GM13976 (cell line): ENCODE measurements around the gene MAPK12.

Source experiments
- DNase-seq: peaks from one replicate; pipeline ENCODE4 v3.0.0; 2012; ENCODE audit warnings: low spot score
- in situ Hi-C: fragments of 300-500 bp; cut with MboI; formaldehyde crosslinking; loops from one replicate; pipeline ENCODE4 v1.12.0; 2022; ENCODE audit warnings: low sequenced_read_pairs, mixed read lengths, inconsistent platforms; ENCODE audit not compliant: unreplicated experiment
- TF ChIP-seq, protein P1 (sequence below): IDR thresholded peaks from 2 replicates; pipeline ENCODE4 v1.5.1; 2012; ENCODE audit warnings: borderline replicate concordance, mild to moderate bottlenecking; ENCODE audit not compliant: insufficient read depth; ENCODE audit errors: extremely low read depth, missing control alignments, control extremely low read depth

MAPK12 gene

DNA sequence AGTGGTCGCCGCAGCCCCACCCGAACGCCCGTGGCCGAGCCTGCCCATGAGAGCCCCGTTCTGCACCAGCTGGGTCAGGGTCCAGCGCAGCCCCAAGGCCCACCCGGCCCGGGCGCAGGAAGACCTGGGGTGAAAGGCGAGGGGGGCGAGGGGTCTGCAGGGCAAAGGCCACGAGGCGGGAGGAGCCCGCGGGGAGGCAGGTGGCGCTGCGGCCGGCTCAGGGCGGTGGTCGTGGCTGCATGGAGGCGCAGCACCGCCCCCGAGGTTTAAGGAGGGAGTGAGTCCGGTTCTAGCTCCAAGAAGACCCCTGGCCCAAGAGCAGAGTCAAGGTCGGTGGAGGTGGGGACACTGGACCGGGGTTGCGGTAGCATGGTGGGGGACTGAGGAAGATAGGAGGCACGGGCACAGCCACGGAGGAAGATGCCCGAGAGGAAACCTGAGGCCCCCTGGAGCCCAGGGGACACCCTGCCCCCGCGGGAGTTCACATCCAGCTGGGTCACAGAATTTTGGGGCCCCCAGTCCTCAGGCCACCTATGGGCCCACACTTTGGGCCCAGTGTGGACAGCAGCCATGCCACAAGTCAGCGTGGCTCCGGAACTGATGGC, 9.9 kb downstream of the MAPK12 start:
- TF ChIP-seq, protein P1, sequence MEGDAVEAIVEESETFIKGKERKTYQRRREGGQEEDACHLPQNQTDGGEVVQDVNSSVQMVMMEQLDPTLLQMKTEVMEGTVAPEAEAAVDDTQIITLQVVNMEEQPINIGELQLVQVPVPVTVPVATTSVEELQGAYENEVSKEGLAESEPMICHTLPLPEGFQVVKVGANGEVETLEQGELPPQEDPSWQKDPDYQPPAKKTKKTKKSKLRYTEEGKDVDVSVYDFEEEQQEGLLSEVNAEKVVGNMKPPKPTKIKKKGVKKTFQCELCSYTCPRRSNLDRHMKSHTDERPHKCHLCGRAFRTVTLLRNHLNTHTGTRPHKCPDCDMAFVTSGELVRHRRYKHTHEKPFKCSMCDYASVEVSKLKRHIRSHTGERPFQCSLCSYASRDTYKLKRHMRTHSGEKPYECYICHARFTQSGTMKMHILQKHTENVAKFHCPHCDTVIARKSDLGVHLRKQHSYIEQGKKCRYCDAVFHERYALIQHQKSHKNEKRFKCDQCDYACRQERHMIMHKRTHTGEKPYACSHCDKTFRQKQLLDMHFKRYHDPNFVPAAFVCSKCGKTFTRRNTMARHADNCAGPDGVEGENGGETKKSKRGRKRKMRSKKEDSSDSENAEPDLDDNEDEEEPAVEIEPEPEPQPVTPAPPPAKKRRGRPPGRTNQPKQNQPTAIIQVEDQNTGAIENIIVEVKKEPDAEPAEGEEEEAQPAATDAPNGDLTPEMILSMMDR = no peak
- no peak for DNase-seq
- in situ Hi-C loops = no loop called here

DNA sequence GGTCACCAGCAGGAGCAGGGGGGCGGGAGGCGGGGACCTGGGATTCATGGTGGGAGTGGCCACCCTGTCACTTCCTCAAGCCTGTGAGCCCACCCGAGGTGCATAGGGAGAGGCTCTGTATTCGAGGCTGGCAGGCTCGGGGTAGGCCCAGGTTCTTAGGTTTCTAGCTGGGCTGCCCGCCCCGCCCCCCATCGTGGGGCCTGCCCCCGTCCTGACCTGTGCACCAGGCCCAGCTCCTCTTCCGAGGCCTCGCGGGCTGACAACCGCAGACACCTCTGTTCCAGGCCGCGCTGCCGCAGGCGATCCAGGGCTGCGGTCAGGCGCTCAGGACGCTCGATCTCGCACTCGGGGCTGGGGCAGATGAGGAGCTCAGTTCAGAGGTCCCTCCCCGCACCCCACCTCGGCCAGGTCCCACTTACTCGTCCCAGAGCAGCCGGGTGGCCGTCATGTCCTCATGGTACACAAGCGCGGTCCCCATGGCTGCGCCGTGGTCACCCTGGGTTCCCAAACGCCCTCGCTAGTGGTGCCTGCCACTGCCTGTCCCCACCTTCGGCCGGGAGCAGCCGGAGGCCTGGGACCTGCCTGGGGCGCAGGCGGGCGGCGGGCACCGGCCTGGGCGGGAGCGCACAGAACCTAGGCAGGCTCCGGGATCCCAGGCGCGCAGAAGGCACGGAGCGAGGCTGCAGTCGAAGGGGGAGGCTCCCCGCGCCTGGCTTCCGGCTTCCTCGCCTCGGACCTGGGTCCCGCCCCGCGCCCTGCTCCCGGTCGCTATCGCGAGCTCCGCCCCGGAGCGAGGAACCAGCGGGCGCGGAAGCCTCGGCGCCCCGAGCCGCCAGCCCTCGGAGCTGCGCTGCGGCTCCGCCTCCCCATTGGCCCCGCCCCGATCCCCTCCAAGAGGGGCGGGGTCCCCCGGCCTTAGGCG, 10.7 kb downstream of the MAPK12 start, which contains the start of gene HDAC10:
Gene HDAC10, minus strand, starts transcription at position 711 of the 922 bp plus-strand sequence. Its CDS starts 233 bp downstream, at position 478.
- in situ Hi-C loops = no loop called here
- peak; percentile 95 for DNase-seq

DNA sequence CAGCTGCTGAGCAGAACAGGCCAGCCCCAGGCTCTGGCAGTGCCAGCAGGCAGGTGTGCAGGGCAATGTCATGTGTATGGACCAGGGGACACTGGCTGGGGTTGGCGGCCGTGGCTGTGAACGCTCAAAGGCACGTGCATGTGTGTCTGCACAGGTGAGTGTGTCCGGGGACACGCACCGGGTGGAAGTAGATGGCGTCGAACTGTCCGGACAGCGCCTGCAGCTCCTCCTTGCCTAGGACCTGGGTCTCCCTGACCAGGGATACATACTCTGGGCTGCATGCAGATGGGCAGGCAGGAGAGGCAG, 11.3 kb downstream of the MAPK12 start:
- TF ChIP-seq, protein P1 = no peak
- in situ Hi-C loops = no loop called here
- DNase-seq = no peak

More for the DNA sequence above, 10.7 kb downstream of the MAPK12 start, which contains the start of gene HDAC10:
- TF ChIP-seq, protein P1 = no peak

DNA sequence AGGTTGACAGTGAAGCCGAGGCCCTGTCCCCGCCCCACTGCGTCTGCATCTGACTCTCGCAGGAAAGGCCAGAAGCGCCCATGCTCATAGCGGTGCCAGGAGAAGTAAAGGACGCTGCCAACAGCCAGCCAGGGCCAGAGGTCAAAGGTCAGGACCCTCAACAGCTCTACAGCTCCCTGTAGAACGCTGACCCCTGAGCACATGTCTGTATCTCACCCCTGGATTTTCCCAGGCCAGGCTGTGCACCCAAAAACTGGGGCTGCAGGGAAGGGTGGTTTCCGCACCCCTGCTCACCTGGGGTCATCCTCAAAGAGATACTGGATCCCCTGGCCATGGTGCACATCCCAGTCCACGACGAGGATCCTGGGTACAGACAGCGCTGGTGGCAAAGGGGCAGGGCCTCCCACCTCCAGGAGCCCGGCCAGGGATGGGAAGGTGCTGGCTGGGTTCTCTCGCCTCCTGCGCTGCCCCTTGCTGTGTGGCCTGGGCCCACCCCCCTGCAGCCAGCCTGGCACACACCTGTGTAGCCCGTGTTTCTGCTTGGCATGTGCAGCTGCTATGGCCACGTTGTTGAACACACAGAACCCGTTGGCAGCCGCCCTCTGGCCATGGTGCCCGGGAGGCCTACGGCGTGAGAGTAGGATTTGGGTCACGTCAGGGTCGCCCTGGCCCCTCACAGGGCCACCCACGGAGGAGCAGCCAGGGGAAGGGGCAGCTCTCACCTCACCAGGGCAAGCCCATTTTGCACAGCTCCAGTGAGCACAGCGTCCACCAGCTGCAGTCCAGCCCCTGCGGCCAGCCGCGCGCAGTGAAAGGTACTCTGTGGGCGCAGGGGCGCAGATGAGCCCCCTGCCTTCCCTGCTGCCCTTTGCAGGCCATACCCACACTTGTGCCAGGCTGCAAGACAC, 11.9 kb downstream of the MAPK12 start:
- in situ Hi-C loops = no loop called here
- no peak for DNase-seq
- TF ChIP-seq, protein P1 = no peak

DNA sequence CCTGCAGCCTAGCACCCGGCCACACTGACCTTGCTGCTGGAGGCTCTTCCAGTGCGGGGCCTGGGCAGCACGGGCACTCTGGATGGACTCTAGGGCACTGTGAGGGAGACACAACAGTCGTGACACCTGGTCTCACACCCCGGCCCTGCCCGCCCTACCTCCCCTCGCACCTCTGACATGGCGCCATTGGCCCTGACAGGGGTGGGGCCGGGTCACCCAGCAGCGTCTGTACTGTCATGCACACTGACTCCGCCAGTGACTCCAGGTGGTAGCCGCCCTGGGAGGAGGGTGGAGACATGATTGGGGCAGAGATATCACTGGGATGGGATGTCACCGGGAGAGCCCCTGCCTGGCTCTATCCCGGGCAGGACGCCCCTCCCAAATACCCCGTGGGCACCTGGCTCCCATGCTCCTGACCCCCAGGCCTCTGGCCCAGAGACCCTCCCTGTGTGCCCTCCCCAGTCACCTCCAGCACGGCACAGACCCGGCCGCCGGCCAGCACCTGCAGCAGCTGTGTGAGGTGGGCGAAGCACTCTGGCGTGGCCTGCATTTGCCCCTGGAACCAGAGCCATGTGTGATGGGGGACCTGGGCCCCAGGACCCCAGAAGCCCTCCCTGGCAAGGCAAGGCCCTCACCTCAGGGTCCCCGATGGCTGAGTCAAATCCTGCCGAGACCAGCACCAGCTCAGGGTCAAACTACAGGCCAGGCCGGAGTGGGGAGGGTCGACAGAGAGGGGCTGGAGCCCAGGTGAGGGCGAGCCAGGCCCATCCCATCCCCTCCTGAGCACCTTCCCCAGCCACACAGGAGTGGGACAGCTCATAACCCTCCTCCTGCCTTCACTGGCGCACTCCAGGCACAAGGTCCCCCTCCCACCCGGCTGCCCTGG, 13.0 kb downstream of the MAPK12 start:
- TF ChIP-seq, protein P1 = no peak
- in situ Hi-C loops = no loop called here

More for the DNA sequence above, 13.0 kb downstream of the MAPK12 start:
- no peak for DNase-seq
